Measurements from ENCODE around the gene EPHB2. TPM values are rescaled to one million over a fixed set of nuclear protein-coding genes. Genes with fewer than 3 reads are reported as not detected.

Gene EPHB2
- total and polyA plus RNA-seq, 2 of the 8 experiments (the other 6 are each of a cell fraction or from before 2014, with no cell fraction given), result 15.8 to 17.2 TPM

- TF ChIP-seq EP300 (IDR thresholded peaks at IDR 0.05; ENCODE audit: borderline replicate concordance in 1 of 2, low read depth in 2 of 2, low read length in 2 of 2) (no peak), POLR2A (IDR thresholded peaks at IDR 0.05; ENCODE audit: control extremely low read depth in 1 of 2, low read depth in 2 of 2, low read length in 2 of 2) (no peak), SP4 (IDR thresholded peaks at IDR 0.05; ENCODE audit: low read length) (no peak), HDAC6 (IDR thresholded peaks at IDR 0.05; ENCODE audit: low read depth, low read length) (no peak), TBP (IDR thresholded peaks at IDR 0.05; ENCODE audit: low read depth, low read length) (no peak)
These were observed 61.4 kb downstream of the EPHB2 start (continued) for GRCh38 chr1:22772014-22772413.
